HG02763 (cell line): Measurements from ENCODE around the gene GPR180.
A peak's percentile ranks its signal among the peaks of the same experiment; 100 is the strongest.

Experiments
- ATAC-seq: cut with Tn5 transposase; IDR thresholded peaks from one replicate; pipeline ENCODE4 v1.9.1; 2021; ENCODE audit warnings: mild to moderate bottlenecking, moderate library complexity; ENCODE audit not compliant: unreplicated experiment

GPR180 gene

GRCh38 chr13:94640721-94641120 is 39.1 kb downstream of the GPR180 start:
- no peak for ATAC-seq

GRCh38 chr13:94641409-94641941 is 39.8 kb downstream of the GPR180 start:
- ATAC-seq = no peak

- ATAC-seq = peak; percentile 61
Observed at GRCh38 chr13:94646904-94647303, 45.2 kb downstream of the GPR180 start.

GRCh38 chr13:94656176-94656575 is 54.5 kb downstream of the GPR180 start:
- ATAC-seq = no peak

GRCh38 chr13:94656766-94657165 is 55.1 kb downstream of the GPR180 start:
- peak; percentile 85 for ATAC-seq

GRCh38 chr13:94657167-94657566 is 55.5 kb downstream of the GPR180 start:
- ATAC-seq = peak; percentile 36

GRCh38 chr13:94658926-94659597 is 57.4 kb downstream of the GPR180 start:
- ATAC-seq = no peak

GRCh38 chr13:94659598-94659946 is 57.9 kb downstream of the GPR180 start:
- ATAC-seq = no peak

- no peak for ATAC-seq
Observed at GRCh38 chr13:94660695-94661326, 59.2 kb downstream of the GPR180 start.

- no peak for ATAC-seq
Observed at GRCh38 chr13:94661406-94661805, 59.7 kb downstream of the GPR180 start.

- no peak for ATAC-seq
Observed at GRCh38 chr13:94662274-94662945, 60.8 kb downstream of the GPR180 start.

GRCh38 chr13:94664889-94665288 is 63.2 kb downstream of the GPR180 start:
- no peak for ATAC-seq

GRCh38 chr13:94666065-94666464 is 64.4 kb downstream of the GPR180 start:
- no peak for ATAC-seq

- ATAC-seq = no peak
Observed at GRCh38 chr13:94667190-94667589, 65.5 kb downstream of the GPR180 start.

GRCh38 chr13:94672400-94672799 is 70.7 kb downstream of the GPR180 start:
- ATAC-seq = no peak

GRCh38 chr13:94673851-94674250 is 72.2 kb downstream of the GPR180 start:
- ATAC-seq = no peak

- ATAC-seq = no peak
Observed at GRCh38 chr13:94674609-94675348, 73.1 kb downstream of the GPR180 start.

- no peak for ATAC-seq
Observed at GRCh38 chr13:94677799-94678198, 76.1 kb downstream of the GPR180 start.

- ATAC-seq = no peak
Observed at GRCh38 chr13:94678845-94679244, 77.2 kb downstream of the GPR180 start.

GRCh38 chr13:94679614-94680013 is 78.0 kb downstream of the GPR180 start:
- ATAC-seq = no peak

- ATAC-seq = no peak
Observed at GRCh38 chr13:94682229-94682628, 80.6 kb downstream of the GPR180 start.
